G401.6 (cell line): ENCODE measurements around the gene NLRP7.
"Not testable (repeated sequence)": the region's sequence is repeated elsewhere in the genome, so short reads cannot be mapped to it uniquely, and the experiment has no call there.

Experiments
- FAIRE-seq: peaks from 2 replicates; lab custom pipeline; 2012; peaks lifted over from hg19 to GRCh38; lab: Jason Lieb, UNC

The NLRP7 gene

DNA sequence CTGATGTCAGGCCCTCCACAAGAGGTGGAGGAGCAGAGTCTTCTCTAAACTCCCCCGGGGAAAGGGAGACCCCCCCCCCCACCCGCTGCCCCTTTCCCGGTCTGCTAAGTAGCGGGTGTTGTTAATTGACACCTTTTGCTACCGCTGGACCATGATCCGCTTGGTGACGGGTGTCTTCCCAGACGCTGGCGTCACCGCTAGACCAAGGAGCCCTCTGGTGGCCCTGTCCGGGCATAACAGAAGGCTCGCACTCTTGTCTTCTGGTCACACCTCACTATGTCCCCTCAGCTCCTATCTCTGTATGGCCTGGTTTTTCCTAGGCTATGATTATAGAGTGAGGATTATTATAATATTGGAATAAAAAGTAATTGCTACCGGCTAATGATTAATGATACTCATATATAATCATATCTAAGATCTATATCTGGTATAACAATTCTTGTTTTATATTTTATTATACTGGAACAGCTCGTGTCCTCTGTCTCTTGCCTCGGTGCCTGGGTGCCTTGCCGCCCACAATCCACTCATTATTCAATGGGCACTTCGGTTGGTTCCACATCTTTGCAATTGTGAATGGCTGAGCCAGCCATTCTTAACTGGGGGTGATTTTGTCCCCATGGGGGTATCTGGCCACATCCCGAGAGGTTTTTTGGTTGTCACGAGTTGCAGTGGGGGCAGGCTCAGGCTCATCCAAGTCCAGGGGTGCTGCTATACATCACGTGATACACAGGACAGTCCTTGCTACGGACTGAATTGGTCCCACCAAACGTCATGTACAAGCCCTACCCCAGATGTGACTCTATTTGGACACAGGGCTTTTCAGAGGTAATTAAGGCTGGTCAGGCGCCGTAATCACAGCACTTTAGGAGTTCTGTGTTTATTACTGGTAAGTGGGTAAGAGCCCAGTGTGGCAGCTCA, 27.4 kb downstream of the NLRP7 start:
- not testable (repeated sequence) for FAIRE-seq

DNA sequence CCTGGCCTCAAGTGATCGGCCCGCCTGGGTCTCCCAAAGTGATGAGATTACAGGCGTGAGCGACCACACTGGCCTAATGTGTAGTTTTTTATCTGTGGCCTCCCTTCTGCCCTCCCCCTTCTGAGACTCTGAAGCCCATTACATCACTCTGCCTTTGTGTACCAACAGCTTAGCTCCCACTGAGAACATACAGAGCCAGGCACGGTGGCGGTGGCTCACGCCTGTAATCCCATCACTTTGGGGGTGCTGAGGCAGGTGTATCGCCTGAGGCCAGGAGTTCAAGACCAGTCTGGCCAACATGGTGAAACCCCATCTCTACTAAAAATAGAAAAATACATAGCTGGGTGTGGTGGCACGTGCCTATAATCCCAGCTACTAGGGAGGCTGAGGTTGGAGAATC, 28.8 kb downstream of the NLRP7 start:
- no peak for FAIRE-seq

DNA sequence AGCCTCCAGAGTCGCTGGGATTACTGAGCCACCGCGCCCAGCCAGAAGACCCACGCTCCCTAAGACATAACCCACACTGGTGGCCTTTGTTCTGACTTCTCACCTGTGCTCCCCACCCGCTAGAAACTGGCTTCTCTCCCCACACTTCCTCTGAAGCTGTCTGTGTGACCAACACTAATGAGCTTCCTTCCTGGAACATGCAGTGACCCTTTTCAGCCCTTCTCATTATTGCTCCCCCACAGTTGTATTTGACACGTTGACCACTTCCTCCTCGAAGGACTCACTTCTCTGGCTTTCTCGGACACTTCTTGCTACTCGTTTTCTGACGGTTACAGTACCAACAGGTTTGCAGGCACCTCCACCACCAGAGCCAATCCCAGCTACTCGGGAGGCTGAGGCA, 30.5 kb downstream of the NLRP7 start:
- no peak for FAIRE-seq

DNA sequence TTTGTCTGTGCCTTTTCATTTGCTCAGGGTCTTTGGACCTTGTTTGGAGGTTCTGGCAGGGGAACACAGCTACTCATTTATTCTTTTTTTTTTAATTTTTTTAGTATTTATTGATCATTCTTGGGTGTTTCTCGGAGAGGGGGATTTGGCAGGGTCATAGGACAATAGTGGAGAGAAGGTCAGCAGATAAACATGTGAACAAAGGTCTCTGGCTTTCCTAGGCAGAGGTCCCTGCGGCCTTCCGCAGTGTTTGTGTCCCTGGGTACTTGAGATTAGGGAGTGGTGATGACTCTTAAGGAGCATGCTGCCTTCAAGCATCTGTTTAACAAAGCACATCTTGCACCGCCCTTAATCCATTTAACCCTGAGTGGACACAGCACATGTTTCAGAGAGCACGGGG, 39.4 kb downstream of the NLRP7 start:
- not testable (repeated sequence) for FAIRE-seq

DNA sequence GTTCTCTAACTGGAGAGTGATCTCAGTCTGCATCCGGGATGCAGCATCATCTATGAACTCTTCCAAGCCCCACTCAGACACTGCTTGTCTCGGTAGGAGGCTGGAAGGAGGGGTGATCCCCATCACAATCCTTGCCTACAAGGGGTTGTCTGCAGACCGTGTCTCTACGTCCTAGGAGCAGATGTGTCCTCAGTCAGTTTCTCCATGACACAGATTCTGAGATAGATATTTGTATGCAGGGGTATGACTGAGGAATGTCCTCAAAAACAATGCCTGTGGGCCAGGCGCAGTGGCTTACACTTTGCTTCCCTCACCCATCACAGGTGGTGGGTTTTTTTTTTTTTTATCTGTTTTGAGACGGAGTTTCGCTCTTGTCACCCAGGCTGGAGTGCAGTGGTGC, 40.5 kb downstream of the NLRP7 start:
- FAIRE-seq, result no peak

DNA sequence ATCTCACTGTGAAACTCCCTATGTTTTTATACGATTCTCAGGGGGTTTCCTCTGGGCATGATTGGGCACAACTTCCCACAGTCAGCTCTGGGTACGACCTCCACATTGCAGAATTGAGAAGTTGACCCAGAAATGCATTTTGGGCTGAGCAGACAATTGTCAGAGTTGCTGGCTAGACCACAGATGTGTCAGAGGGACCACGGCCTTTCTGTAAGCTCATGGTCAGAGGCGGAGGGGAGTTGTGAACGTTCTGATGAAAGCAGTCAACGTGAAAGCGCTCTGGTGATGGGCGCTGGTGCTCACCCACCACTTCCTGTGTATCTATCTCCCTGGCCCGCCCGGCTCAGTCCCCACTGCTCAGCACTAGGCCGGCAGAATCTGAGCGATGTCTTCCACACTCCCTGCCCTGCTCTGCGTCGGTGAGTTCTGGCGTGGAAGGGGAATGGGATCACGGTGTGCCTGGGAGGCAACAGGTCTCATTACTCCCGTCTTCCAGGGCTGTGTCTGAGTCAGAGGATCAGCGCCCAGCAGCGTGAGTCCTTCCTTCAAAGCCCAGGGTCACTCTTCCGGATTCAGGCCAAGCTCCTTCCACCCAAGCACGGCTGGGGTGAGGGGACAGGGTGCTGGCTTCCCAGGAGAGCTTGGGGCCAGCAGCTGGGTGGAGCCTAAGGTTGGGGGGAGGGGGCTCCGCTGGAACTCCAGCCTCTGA, 41.4 kb downstream of the NLRP7 start, which contains the start of gene NCR1:
Gene NCR1, plus strand, starts transcription at position 346 of the 709 bp plus-strand sequence. Its CDS starts 40 bp downstream, at position 386.
- FAIRE-seq, result no peak

DNA sequence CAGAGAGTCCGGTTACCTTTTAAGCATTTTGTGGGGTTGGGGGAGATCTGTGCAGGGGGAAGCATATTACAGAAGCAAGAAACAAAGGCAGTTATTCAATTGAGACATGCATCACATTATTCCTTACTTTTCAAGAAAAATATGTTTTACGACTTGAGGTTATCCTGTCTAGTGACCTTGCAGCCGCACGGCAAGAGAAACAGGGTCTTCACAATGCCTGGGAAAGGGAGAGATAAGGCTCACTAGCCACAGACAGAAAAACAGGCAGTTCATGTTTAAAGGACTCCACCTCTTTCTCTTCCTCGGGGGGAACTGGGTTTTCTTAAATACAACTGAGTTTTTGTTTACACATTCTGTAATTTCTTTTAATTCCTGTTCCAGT, 41.9 kb downstream of the NLRP7 start:
- no peak for FAIRE-seq

DNA sequence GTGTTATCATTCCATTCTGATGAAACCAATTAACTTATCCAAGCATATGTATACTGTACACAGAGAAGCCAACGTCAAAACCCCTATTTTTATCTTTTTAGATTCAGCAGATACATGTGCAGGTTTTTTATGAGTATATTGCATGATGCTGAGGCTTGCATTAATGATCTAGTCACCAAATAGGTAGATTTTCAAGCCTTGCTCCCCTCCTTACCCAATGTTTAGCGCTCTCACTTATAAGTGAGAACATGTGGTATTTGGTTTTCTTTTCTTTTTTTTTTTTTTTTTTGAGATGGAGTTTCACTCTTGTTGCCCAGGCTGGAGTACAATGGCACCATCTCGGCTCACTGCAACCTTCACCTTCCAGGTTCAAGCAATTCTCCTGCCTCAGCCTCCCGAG, 43.1 kb downstream of the NLRP7 start:
- FAIRE-seq, result not testable (repeated sequence)

DNA sequence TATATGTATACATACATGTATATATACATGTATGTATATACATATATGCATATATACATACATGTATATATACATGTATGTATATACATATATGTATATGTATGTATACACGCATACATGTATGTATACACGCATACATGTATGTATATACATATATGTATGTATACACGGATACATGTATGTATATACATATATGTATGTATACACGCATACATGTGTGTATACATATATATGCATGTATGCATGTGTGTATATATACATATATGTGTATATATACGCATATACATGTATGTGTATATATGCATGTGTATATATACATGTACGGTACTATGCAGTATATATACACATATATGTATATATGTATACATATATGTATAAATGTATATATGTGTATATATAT, 44.0 kb downstream of the NLRP7 start:
- FAIRE-seq, result no peak

DNA sequence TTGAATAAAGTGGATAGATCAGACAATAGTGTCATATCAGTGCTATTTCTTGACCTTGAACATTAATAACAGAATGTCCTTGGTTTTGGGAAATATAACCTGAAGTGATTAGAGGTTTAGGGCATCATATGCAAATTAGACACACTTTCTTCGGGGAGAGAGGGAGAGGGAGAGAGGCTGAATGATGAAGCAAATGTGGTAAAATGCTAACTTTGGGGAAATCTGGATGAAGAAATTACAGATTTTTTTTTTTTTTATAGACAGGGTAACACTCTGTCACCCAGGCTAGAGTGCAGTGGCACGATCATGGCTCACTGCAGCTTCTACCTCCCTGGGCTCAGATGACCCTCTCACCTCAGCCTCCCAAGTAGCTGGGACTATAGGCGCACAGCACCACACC, 45.3 kb downstream of the NLRP7 start:
- FAIRE-seq, result no peak

DNA sequence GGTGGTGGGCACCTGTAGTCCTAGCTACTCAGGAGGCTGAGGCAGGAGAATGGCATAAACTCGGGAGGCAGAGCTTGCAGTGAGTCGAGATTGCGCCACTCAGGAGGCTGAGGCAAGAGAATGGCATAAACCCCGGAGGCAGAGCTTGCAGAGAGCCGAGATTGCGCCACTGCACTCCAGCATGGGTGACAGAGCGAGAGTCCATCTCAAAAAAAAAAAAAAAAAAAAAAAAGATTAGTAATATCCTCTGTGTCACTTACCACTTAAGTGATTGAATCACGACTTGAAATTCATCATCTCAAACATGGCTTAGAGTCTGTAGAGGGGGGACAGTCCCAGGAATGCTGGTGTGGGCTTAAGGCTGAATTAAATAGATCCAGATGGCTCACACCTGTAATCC, 46.2 kb downstream of the NLRP7 start:
- FAIRE-seq, result not testable (repeated sequence)

DNA sequence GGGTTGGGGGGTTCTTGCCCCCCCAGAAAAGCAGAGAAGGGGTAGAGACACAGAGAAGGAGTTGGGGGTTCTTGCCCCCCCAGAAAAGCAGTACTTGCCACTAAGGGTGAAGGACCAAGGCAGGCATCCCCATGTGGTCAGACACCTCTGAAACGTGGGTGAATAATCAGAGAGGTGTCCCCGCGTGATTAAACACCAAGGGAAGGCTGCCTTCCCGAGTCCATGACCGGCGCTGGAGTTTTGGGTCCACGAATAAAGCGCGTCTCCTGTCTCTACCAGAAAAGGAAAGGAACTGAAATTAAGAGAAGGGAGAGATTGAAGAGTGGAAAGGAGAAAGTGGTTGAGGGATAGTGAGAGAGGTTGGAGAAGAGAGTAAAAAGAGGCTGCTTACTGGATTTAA, 47.7 kb downstream of the NLRP7 start:
- FAIRE-seq, result not testable (repeated sequence)

DNA sequence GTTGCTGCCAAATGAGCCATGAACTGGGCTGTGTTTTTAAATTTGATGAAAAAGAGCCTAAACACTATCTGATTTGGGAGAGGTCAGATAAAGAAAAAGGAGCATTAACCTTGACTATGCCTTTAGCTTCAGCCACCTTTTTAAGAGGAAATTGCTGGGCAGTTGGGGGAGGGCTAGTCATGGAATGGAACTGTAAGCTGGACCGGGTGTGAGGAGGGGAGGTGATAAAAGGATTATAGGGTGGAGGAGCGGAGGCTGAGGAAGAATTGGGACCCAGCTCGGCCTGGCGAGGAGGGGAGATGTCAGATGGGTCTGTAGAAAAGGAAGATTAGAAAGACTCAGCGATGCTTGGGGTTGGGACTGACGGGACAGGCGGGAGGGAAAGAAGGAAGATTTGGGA, 48.6 kb downstream of the NLRP7 start:
- not testable (repeated sequence) for FAIRE-seq

DNA sequence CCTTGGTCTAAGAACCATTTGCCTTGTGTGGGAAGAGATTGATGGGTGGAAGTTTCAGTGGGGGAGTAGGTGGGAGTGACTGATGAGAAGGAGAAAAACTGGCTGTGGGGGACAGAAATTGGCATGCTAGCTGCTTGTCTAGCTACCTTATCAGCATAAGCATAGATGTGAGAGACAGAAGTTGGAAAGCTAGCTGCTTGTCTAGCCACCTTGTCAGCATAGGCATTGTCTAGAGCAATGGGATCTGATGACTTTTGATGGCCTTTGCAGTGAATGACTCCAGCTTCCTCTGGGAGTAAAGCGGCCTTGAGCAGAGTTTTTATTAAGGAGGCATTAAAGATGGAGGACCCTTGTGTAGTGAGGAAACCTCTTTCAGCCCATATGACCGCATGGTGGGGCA, 51.3 kb downstream of the NLRP7 start:
- FAIRE-seq, result no peak

DNA sequence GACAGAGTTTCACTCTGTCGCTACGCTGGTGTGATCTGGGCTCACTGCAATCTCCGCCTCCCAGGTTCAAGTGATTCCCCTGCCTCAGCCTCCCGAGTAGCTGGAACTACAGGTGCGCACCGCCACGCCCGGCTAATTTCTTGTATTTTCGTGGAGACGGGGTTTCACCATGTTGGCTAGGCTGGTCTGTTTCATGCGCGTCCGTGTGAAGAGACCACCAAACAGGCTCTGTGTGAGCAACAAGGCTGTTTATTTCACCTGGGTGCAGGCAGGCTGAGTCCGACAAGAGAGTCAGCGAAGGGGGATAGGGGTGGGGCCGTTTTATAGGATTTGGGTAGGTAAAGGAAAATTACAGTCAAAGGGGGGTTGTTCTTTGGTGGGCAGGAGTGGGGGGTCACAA, 53.2 kb downstream of the NLRP7 start:
- not testable (repeated sequence) for FAIRE-seq

DNA sequence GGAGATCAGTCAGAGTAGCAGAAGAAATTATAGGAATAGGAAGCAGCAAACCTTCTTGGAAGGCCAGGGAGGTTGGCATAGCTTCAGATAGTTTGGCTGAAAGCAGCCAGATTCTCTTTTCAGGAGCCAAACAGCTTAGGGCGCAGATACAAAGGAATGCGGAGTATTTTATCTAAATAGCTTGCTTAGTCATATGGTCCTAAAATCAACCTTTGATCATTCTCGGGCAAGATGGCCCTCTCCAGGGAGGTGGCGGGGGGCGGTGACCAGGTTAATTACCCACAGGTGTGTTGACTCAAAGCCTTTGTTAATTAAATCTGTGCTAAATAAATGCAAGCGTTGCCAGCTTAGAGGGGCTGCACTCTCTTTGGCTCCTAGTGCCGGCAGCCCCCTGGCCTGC, 53.9 kb downstream of the NLRP7 start:
- FAIRE-seq, result no peak

DNA sequence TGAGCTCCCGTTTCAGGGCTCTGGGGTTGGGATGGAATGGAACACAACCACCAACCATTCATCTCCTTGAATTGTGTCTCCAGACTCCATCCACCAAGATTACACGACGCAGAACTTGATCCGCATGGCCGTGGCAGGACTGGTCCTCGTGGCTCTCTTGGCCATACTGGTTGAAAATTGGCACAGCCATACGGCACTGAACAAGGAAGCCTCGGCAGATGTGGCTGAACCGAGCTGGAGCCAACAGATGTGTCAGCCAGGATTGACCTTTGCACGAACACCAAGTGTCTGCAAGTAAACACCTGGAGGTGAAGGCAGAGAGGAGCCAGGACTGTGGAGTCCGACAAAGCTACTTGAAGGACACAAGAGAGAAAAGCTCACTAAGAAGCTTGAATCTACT, 57.8 kb downstream of the NLRP7 start:
- FAIRE-seq, result no peak

DNA sequence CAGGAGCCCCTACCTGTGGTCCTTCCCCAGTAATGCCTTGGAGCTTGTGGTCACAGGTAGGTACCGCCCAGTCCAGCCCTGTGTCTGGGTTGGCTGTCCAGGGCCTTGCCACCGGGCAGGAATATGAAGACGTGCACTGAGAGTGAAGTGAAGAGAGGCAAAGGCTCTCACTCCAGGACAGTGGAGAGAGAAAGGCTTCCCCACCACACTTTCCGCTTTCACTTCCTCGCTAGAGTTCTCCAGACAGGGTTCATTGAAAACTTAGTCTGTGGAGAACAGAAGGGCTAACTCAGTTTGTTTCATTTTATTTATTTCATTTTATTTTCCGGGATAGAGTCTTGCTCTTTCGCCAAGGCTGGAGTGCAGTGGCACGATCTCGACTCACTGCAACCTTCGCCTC, 59.1 kb downstream of the NLRP7 start:
- FAIRE-seq, result no peak

DNA sequence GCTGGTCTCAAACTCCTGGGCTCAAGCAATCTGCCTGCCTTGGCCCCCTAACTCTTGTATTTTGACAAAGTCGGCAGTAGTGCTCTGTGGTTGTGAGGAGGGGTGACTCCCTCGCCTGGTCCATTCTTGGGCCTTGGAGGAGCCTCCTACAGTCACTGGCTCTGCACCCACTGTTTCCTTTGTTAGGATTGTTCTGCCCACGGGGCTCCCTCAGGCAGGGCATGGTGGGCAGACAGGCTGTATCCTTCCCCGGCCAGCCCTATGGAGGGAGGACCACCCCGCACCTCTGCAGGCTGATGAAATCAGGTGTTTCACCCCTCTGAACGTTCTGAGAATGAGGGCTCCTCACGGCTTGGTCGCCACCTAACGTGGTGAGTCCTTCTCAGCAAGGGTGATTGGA, 64.1 kb downstream of the NLRP7 start:
- FAIRE-seq, result no peak

DNA sequence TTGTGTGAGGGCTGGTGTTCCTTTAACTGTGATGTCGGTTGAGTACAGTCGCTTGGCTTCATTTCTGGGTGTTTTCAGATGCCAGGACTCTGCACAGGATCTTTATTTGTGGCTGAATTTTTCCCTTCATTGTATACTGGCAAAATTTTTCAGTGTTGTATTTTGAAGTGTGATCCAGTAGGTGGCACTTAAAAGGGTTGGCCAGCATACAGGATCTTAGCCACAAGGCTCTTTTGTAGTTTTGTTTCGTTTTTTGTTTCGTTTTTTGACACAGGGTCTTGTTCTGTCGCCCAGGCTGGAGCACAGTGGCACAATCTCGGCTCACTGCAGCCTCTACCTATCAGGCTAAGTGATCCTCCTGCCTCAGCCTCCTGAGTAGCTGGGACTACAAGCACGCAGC, 64.6 kb downstream of the NLRP7 start:
- FAIRE-seq, result no peak

DNA sequence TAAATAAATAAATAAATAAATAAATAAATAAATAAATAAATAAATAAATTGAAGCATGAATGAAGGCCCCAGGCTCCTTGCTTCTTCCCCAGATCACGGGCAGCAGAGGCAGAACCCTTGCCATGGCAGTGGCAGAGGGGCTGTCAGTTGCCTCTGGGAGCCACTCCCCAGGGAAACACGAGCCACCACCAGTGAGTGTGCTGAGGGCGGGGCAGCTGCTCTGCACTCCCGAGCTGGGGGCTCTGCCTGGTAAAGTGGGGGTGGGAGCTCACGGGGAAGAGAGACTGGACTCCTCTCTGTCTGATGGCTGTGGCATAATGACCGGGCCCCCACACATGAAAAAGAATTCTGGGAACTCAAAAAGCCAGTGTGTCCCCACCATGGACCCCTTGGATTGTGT, 65.4 kb downstream of the NLRP7 start:
- no peak for FAIRE-seq

DNA sequence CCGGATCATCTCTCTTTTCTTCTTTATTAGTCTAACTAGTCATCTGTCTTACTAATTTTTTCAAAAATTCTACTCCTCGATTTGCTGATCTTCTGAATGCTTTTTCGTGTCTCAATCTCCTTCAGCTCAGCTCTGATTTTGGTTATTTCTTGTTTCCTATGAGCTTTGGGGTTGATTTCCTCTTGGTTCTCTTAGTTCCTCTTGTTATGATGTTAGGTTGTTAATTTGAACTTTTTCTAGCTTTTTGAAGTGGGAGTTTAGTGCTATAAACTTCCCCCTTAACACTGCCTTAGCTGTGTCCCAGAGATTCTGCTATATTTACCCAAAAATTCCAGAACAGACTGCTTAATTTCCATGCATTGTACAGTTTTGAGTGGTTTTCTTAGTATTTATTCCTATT, 69.9 kb downstream of the NLRP7 start:
- FAIRE-seq, result no peak

DNA sequence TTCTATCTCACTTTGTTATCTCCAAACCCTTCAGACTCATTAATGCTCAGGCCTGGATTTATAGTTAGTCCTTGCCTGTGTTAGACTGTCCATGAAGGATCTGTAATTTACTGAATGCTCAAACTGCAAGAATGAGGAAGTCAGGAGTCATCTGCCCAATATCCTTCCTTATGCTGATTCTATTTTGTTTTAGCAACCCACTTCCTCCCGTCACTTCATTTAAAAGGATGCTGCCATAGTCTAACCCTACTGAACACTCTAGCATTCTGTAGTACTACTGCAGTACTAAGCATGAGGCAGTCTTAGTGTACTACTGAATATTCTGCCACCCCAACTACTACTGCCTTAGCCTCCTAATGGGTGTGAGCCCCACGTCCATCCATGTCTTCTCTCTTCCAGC, 71.8 kb downstream of the NLRP7 start:
- FAIRE-seq, result no peak

DNA sequence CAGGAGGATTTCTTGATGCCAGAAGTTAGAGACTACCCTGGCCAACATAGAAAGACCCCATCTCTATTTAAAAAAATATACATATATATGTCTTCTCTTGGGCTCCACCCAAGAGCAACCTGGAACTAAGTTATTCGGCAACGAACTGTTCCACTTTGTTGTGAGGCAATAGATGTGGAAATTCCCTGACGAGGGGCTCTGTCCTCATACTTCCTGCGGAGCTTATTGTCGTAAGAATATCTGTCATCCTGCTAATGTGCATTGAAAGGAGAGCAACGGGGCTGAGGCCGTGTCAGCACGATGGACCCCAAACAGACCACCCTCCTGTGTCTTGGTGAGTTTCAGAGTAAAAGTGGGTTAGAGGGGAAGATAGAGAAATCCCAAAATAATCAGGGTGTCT, 73.3 kb downstream of the NLRP7 start, which contains the start of gene FCAR:
Gene FCAR, plus strand, starts transcription at position 246 of the 400 bp plus-strand sequence. Its CDS starts 55 bp downstream, at position 301.
- no peak for FAIRE-seq
